ENCODE results near the gene TMEM8B.

GRCh38 chr9:35911690-35912089, 82.7 kb downstream of the TMEM8B start:
- TF ChIP-seq CTCF (IDR thresholded peaks at IDR 0.05) = no peak
- TF ChIP-seq EZH2 (IDR thresholded peaks at IDR 0.05; ENCODE audit: borderline replicate concordance, insufficient read depth, low read depth, low read length, poor library complexity, severe bottlenecking) = no peak
